Epithelial cell of esophagus (primary cell): Measurements from ENCODE around the gene CHRNA4.

Experiments
- DNase-seq: peaks from one replicate; pipeline ENCODE4 v3.0.0; 2010; ENCODE audit warnings: low read depth
- H3K4me3 ChIP-seq: 2 replicates; pipeline ENCODE4 v1.5.1; 2011; ENCODE audit warnings: mild to moderate bottlenecking, low read length, control low read depth
- TF ChIP-seq, protein P1 (sequence below): IDR thresholded peaks from 2 replicates; pipeline ENCODE4 v1.5.1; 2011; ENCODE audit warnings: low read depth, mild to moderate bottlenecking, low read length, control low read depth, inconsistent platforms; ENCODE audit not compliant: insufficient read depth; ENCODE audit errors: missing control alignments

The CHRNA4 gene

DNA sequence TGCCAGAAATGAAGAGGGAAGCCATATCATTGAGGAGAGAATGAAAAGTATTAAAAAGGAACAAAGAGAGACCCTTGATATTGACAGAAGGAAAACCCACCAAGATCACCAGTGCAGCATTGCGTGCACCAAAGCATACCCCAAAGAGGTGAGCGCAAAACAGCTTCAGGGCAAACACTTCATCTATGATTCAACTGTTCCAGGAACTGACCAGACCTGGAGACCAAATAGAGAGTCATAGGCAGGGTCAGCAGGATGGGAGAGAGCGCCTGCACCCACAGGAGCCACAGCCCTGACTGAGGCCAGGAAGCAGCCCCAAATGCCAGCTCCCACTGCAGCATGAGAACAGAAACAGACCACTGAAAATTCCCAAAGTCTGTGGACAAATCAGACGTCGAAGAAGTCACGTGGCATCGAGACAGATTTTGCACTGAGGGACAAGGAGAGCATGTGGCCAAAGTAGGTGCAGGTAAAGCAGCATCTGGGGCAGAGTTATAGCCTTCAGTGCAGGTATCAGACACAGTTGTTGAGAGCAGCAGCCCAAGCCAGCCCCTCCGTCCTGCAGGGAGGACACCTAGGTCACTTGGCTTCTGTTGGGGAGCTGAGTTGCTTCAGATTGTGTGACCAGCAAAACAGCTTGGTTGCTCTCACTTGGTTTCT lies 29.3 kb downstream of the CHRNA4 start:
- TF ChIP-seq, protein P1, sequence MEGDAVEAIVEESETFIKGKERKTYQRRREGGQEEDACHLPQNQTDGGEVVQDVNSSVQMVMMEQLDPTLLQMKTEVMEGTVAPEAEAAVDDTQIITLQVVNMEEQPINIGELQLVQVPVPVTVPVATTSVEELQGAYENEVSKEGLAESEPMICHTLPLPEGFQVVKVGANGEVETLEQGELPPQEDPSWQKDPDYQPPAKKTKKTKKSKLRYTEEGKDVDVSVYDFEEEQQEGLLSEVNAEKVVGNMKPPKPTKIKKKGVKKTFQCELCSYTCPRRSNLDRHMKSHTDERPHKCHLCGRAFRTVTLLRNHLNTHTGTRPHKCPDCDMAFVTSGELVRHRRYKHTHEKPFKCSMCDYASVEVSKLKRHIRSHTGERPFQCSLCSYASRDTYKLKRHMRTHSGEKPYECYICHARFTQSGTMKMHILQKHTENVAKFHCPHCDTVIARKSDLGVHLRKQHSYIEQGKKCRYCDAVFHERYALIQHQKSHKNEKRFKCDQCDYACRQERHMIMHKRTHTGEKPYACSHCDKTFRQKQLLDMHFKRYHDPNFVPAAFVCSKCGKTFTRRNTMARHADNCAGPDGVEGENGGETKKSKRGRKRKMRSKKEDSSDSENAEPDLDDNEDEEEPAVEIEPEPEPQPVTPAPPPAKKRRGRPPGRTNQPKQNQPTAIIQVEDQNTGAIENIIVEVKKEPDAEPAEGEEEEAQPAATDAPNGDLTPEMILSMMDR = no peak
- DNase-seq = no peak
- no peak overlapping the region for H3K4me3 ChIP-seq

DNA sequence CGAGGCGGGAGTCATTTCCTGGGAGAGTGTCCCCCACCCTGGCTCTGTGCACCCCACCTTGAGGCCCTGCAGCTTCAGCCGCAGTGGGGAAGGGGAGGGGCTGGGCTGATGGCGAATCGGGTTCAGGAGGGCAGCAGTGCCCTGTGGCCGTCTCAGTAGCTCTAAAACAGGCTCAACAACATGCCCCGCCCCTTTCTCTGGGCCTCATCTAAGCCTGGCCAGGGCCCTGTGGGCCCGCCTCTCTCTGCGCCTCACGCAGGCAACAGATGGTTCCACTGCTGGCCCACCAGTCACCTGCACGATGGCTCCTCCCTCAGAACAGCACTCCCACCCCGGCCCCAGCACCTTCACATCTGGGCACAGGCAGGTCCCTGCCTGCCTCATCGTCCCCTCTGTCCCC lies 30.2 kb downstream of the CHRNA4 start:
- no peak overlapping the region for H3K4me3 ChIP-seq
- TF ChIP-seq, protein P1 = no peak
- no peak for DNase-seq

DNA sequence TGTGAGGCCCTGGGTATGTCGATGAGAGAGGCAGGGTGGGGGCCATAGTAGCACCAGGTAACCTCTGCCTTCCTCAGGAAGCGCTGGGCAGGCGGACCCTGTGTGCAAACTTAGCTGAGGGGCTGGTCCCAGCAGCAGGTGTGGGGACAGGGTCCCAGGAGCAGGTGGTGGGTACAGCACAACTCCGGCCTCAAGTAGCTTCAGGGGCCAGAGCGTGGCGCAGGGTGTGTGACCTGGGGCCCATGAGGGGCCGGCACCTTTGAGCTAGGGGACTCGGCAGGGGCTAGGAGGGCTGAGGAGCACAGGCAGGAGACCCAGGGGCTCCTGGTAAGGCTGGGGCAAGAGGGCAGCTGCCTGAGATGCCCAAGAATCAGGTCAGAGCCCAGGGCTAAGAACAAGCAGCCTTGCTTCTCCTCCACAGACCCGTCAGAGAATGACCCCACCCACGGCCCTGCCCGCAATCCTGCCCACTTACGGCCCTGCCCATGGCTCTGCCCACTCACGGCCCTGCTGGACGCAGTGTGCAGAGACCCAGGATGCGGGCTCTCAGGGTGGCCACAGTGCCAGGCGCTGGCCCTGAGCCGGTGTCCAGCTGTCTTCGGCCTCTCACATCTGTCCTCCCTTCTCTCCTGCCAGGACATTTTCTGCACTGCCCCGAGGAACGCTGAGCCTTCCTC lies 30.9 kb downstream of the CHRNA4 start:
- no peak overlapping the region for H3K4me3 ChIP-seq
- DNase-seq = no peak
- TF ChIP-seq, protein P1 = no peak

DNA sequence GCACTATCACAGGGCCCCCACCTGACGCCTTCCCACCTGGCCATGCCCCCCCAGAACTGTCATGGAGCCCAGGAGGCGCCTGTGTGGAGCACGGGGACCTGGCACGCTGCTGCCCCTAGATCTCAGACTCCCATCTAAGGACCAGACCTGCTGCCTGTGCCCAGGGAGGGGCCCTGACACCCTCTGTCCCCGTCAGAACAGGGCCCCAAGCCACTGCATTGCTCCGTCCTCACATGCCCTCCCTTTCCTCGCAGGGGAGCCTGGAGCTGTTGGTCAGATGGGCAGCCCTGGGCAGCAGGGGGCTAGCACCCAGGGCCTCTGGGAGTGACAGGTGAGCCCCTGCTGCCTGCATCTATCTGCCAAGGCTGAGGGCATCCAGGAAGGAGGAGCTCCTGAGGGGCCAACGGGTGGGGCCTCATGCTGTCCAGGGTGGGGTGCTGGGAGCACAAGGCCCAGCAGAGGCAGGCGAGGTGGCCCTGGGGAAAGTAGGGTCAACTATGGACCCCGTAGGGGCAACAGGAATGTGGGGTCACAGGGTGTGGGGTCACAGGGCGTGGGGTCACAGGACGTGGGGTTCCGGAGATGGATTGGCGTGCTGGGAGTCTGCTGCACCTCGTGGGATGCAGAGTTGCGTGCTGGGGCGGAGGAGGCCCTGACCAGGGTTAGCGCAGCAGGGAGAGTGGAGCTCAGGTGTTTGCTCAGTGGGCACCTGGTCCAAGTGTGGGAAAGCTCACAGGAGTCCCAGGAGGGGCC lies 31.6 kb downstream of the CHRNA4 start:
- H3K4me3 ChIP-seq = no peak overlapping the region
- TF ChIP-seq, protein P1 = no peak
- DNase-seq = no peak

DNA sequence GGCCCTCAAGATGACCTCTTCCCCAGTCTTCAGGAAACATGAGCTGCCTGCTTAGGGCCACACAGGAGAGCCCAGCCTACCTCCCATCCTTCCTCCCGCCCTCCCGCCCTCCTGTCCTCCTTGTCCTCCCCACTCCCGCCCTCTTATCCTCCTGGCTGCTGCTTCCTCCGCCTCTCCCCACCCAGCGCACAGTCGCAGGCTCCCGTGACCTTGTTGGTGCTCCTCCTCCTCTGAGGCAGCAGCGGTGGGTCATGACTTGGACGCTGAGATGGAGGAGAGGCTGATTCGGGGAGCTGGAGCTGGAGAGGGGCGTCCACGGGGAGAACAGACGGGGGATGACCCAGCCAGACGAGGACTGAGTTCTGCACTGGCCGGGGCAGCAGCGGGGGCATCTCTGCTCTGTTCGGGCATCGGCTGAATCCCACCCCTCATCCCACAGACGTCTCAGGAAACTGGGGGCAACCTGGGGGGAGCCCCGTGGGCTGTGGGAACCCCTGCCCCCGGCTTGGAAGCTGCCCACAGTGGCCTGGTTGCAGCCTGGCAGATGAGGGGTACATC lies 32.4 kb downstream of the CHRNA4 start:
- TF ChIP-seq, protein P1 = no peak
- no peak overlapping the region for H3K4me3 ChIP-seq
- no peak for DNase-seq

DNA sequence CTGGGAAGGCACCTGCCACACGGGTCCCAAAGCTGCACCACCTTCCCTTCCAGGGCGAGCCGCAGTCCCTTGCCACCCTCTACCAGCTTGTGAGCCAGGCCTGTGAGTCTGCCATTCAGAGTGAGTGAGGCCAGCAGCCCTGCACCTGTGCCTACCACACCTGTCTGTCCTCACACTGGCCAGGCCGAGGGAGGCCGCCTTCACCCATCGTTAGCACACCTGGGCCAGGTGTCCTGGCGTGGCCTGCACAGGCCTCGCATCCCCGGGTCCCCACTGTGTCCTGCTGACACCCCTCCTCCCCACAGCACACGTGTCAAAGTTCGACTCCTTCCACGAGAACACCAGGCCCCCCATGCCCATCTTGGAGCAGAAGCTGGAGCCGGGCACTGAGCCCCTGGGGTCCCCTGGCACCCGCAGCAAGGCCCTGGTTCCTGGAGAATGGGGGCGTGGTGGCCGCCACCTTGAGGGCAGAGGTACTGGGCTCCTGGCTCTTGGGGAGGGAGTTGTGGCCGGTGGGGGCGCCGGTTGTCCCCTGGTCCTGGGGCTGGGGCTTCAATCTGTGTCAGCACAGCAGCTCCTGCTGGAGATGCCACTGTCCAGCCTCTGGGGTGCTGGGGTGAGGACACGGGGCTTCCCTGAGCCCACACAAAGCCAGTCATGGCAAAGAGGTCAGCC lies 33.0 kb downstream of the CHRNA4 start:
- TF ChIP-seq, protein P1 = no peak
- no peak for DNase-seq
- H3K4me3 ChIP-seq = no peak overlapping the region
